Measurements from ENCODE around the gene PER3. TPM values are rescaled to one million over a fixed set of nuclear protein-coding genes. Genes with fewer than 3 reads are reported as not detected.

PER3 gene
- polyA plus RNA-seq, 3 donors from 2014 or later, result 1.7 to 4.7 (median 3.5) TPM

DNA sequence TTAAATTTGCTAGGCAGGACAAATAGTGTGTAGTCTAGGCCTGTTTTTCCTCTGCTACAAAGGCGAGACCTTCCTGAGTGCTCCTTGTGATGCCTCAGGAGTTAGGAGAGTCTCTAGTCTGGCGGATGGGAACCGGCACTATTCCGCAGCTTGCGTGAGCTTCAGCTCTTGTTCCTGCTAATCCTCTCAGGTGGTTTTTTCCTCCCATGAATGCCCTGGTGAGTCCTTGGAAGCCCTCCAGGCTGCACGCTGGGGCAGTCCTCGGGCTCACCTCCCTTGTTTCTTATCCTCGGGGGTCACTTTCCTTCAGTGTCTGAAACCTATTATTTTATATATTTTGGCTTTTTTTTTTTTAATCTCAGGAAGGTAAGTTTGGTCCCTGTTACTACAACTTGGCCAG, 40.6 kb downstream of the PER3 start:
- Mint-ChIP-seq H3K4me1 (peaks cover 8 to 15% of the 10 kb centered on the region in 2 donors), H3K27me3 (ENCODE audit: low read depth in 3 of 3) (peaks cover 0 to 2% (median 0%) of the 10 kb centered on the region in 3 donors), H3K4me3 (no peak overlapping the region), H3K36me3 (peaks cover 14 to 48% (median 40%) of the 10 kb centered on the region in 3 donors), H3K9me3 (no peaks in the 10 kb centered on the region), H3K27ac (no peak overlapping the region)
- DNase-seq, result no peak

DNA sequence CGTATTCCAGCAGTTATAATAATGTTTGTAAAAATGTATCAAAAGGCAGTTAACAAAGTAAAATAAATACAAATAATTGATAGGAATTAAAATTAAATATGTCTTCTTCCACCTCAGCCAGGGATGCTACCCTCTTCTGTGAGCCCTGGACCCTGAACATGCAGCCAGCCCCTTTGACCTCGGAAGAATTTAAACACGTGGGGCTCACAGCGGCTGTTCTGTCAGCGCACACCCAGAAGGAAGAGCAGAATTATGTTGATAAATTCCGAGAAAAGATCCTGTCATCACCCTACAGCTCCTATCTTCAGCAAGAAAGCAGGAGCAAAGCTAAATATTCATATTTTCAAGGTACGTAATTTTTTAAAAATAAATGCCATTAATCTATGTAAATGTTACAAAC, 42.3 kb downstream of the PER3 start:
- Mint-ChIP-seq H3K36me3 (peaks cover 23 to 31% (median 31%) of the 10 kb centered on the region in 3 donors), H3K4me1 (peaks cover 13 to 18% of the 10 kb centered on the region in 2 donors), H3K27ac (peak overlapping the region in 4 of 6 donors; percentile 64 to 94 (median 88)), H3K27me3 (ENCODE audit: low read depth in 3 of 3) (peaks cover 0 to 2% (median 0%) of the 10 kb centered on the region in 3 donors), H3K4me3 (peak overlapping the region; percentile 83 to 94 (median 90)), H3K9me3 (no peaks in the 10 kb centered on the region)
- no peak for DNase-seq

DNA sequence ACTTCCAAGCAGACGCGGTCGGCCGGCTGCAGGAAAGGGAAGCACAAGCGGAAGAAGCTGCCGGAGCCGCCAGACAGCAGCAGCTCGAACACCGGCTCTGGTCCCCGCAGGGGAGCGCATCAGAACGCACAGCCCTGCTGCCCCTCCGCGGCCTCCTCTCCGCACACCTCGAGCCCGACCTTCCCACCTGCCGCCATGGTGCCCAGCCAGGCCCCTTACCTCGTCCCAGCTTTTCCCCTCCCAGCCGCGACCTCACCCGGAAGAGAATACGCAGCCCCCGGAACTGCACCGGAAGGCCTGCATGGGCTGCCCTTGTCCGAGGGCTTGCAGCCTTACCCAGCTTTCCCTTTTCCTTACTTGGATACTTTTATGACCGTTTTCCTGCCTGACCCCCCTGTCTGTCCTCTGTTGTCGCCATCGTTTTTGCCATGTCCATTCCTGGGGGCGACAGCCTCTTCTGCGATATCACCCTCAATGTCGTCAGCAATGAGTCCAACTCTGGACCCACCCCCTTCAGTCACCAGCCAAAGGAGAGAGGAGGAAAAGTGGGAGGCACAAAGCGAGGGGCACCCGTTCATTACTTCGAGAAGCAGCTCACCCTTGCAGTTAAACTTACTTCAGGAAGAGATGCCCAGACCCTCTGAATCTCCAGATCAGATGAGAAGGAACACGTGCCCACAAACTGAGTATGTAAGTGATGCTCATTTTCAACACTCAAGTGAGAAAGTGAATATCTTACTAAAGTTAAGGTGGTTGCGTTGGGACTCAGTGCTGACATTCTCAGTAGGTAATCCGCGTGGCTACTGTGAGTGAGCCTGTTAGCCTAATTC, 43.2 kb downstream of the PER3 start:
- peaks cover 13 to 18% of the 10 kb centered on the region in 2 donors for H3K4me1 Mint-ChIP-seq
- peaks cover 0 to 2% (median 0%) of the 10 kb centered on the region in 3 donors for H3K27me3 Mint-ChIP-seq (ENCODE audit: low read depth in 3 of 3)
- H3K36me3 Mint-ChIP-seq, result peaks cover 24 to 27% (median 25%) of the 10 kb centered on the region in 3 donors
- DNase-seq, result peak; percentile 31 to 55 (median 32)
- peak overlapping the region; percentile 85 to 95 (median 91) for H3K27ac Mint-ChIP-seq
- H3K9me3 Mint-ChIP-seq, result no peaks in the 10 kb centered on the region
- peak overlapping the region; percentile 83 to 94 (median 90) for H3K4me3 Mint-ChIP-seq

DNA sequence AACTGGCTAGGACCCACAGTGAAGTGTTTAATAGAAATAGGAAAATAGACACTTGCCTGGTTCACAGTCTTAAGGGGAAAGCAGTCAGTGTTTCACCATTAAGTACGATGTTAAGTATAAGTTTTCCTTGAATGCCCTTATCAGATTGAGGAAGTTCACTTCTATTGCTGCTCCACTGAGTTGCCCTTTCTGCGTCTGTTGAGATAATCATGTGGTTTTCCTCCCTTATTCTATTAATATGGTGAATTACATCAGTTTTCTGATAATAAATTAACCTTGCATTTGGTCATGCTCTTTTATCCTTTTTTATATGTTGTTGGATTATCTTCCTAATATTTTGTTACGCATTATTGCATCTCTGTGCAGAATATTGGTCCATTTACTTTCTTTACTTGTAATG, 47.4 kb downstream of the PER3 start:
- H3K9me3 Mint-ChIP-seq, result no peaks in the 10 kb centered on the region

DNA sequence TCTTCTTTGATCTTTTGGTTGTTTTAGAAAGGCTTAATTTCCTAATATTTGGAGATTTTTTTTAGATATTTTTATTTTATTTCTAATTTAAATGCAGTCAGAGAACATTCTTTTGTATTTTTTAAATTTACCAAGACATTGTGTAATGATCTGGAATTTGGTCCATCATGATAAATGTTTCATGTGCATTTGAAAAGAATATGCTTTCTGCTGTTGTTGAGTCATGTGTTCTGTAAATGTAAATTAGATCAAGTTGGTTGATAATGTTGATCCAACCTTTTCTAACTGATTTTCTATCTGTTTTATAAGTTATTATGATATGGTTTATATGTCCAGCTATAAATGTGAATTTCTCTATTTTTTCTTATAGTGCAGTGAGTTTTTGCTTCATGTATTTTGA, 48.9 kb downstream of the PER3 start:
- no peaks in the 10 kb centered on the region for H3K9me3 Mint-ChIP-seq
- DNase-seq, result no peak
- H3K27me3 Mint-ChIP-seq (ENCODE audit: low read depth in 3 of 3), result peaks cover 0 to 2% (median 0%) of the 10 kb centered on the region in 3 donors
- H3K4me1 Mint-ChIP-seq, result peaks cover 8 to 13% of the 10 kb centered on the region in 2 donors
- H3K27ac Mint-ChIP-seq, result no peak overlapping the region
- no peak overlapping the region for H3K4me3 Mint-ChIP-seq
- peaks cover 24 to 35% (median 32%) of the 10 kb centered on the region in 3 donors for H3K36me3 Mint-ChIP-seq

More for the DNA sequence above, 47.4 kb downstream of the PER3 start:
- H3K36me3 Mint-ChIP-seq, result peaks cover 17 to 34% (median 31%) of the 10 kb centered on the region in 3 donors
- H3K27me3 Mint-ChIP-seq (ENCODE audit: low read depth in 3 of 3), result peaks cover 0 to 2% (median 0%) of the 10 kb centered on the region in 3 donors
- no peak for DNase-seq
- H3K4me3 Mint-ChIP-seq, result no peak overlapping the region
- peak overlapping the region in 1 of 6 donors; percentile 5 for H3K27ac Mint-ChIP-seq
- H3K4me1 Mint-ChIP-seq, result peaks cover 13 to 16% of the 10 kb centered on the region in 2 donors

DNA sequence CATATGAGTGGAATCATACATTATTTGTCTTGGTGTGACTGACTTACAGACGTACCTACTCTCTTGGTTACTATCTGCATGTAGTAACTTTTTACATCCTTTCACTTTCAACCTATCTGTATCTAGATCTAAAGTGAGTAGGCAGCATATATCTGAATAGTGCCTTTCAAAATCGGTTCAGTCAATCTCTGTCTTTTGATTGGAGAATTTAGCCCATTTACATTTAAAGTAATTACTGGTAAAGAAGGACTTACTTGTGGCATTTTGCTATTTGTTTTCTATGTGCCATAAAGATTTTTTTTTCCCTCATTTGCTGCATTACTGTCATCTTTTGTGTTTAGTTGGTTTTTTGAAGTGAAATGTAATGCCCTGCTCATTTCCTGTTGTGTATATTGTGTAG, 54.6 kb downstream of the PER3 start:
- H3K4me1 Mint-ChIP-seq, result peaks cover 27 to 30% of the 10 kb centered on the region in 2 donors
- peaks cover 41 to 46% (median 44%) of the 10 kb centered on the region in 3 donors for H3K36me3 Mint-ChIP-seq
- H3K9me3 Mint-ChIP-seq, result peaks cover 3 to 9% (median 5%) of the 10 kb centered on the region in 6 donors
- no peak overlapping the region for H3K4me3 Mint-ChIP-seq
- peaks cover 0 to 2% (median 2%) of the 10 kb centered on the region in 3 donors for H3K27me3 Mint-ChIP-seq (ENCODE audit: low read depth in 3 of 3)
- no peak overlapping the region for H3K27ac Mint-ChIP-seq
- no peak for DNase-seq

DNA sequence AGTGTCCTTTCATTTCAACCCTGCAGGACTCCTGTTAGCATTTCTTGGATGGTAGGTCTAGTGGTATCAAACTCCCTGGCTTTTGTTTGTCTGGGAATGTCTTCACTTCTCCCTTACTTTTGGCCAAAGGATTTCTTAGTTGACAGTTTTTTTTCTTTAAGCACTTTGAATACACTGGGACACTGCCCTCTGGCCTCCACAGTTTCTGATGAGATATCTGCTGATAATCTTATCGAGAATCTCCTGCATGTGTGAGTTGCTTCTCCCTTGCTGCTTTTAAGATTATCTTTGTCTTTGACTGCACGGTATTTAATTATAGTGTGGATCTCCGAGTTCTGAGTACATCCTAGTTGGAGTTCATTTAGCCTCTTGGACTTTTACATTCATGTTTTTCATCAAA, 55.4 kb downstream of the PER3 start:
- Mint-ChIP-seq H3K27me3 (ENCODE audit: low read depth in 3 of 3) (peaks cover 0 to 2% (median 2%) of the 10 kb centered on the region in 3 donors), H3K9me3 (peaks cover 3 to 9% (median 5%) of the 10 kb centered on the region in 6 donors), H3K36me3 (peaks cover 44 to 49% (median 44%) of the 10 kb centered on the region in 3 donors), H3K4me1 (peaks cover 27 to 38% of the 10 kb centered on the region in 2 donors), H3K4me3 (no peak overlapping the region), H3K27ac (no peak overlapping the region)
- DNase-seq, result no peak

DNA sequence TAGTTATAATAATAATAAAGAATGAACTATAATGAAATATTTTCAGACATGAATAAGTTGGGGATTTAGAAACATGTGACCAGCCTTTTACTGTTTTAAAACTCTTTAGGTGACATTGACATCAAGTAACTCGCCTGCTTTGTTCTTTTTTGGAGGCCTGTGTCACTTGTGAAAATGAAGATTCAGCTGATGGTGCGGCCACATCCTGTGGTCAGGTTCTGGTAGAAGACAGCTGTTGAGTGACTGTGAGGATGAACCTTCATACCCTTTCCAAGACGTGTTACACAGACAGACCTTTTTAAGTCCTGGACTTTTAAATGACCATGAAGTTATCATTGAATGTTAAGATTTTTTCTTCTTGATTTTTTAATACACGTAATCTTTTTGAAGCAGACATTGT, 58.4 kb downstream of the PER3 start:
- H3K4me1 Mint-ChIP-seq, result peaks cover 27 to 38% of the 10 kb centered on the region in 2 donors
- H3K9me3 Mint-ChIP-seq, result peaks cover 3 to 9% (median 5%) of the 10 kb centered on the region in 6 donors
- H3K27me3 Mint-ChIP-seq (ENCODE audit: low read depth in 3 of 3), result peaks cover 0 to 3% (median 0%) of the 10 kb centered on the region in 3 donors
- peak; percentile 59 to 66 (median 60) for DNase-seq
- peak overlapping the region; percentile 60 to 88 (median 79) for H3K27ac Mint-ChIP-seq
- H3K4me3 Mint-ChIP-seq, result peak overlapping the region; percentile 56 to 68 (median 65)
- H3K36me3 Mint-ChIP-seq, result peaks cover 29 to 30% (median 29%) of the 10 kb centered on the region in 3 donors

DNA sequence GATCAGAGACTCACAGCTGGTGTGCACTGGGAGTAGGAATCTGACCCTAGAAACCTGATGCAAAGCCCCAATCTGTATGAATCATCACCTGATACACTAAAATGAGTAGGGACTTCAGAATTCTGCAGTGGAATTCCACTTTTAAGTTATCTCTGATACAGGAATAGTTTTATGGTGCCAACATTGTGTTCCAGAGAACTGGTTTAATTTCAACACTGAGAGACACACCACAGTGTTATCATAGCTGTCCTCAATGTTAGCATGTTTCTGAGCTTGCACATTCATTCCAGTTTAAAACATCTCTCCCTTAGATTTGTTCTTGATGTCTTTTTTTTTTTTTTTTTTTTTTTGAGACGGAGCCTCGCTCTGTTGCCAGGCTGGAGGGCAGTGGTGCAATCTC, 61.7 kb downstream of the PER3 start:
- Mint-ChIP-seq H3K27me3 (ENCODE audit: low read depth in 3 of 3) (peaks cover 0 to 2% (median 2%) of the 10 kb centered on the region in 3 donors), H3K4me3 (no peak overlapping the region), H3K4me1 (peaks cover 26 to 37% of the 10 kb centered on the region in 2 donors), H3K9me3 (peaks cover 0 to under 1% (median 0%) of the 10 kb centered on the region in 6 donors), H3K36me3 (peaks cover 6% of the 10 kb centered on the region in 3 donors), H3K27ac (no peak overlapping the region)
- DNase-seq, result no peak

DNA sequence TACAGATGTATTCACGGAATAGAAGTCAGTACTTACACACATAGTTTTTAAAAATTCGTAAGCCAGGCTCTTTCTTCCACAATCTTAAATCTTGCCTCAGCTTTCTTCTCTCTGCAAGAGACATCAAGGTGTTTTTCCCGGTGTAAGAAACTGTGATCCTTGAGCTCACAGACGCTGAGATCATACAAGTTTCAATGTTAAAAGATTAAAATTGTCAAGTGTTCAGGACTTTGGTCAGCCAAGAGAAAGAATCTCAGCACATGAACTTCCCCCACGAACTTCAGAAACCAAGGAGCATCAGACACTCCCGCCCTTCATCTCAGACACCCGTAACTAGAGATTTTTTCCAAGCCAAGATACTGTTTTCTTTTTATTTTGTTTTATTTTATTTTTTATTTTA, 62.6 kb downstream of the PER3 start:
- peaks cover 0 to 6% (median 2%) of the 10 kb centered on the region in 3 donors for H3K27me3 Mint-ChIP-seq (ENCODE audit: low read depth in 3 of 3)
- H3K4me3 Mint-ChIP-seq, result no peak overlapping the region
- DNase-seq, result no peak
- H3K27ac Mint-ChIP-seq, result peak overlapping the region in 1 of 6 donors; percentile 16
- H3K9me3 Mint-ChIP-seq, result no peaks in the 10 kb centered on the region
- H3K4me1 Mint-ChIP-seq, result peaks cover 19 to 34% of the 10 kb centered on the region in 2 donors
- H3K36me3 Mint-ChIP-seq, result peaks cover 6 to 8% (median 6%) of the 10 kb centered on the region in 3 donors

DNA sequence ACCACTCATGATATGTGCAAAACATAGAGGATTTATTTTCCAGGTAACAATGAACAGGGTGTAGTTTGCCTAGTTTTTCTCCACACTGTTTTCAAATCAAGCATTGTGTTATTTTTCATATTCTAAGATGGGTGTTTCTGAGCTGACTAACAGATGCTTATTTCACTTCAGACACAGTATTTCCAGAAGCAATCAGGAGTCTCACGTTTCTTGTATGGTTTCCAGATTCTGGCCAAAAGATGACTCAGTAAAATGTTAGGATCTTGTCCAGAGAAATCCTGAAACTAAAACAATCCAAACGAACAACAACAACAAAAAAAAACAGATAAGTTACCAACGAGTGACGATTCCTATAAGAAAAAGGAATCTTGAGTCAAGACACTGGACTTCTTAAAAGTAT, 63.5 kb downstream of the PER3 start:
- Mint-ChIP-seq H3K27me3 (ENCODE audit: low read depth in 3 of 3) (peaks cover 0 to 6% (median 2%) of the 10 kb centered on the region in 3 donors), H3K9me3 (no peaks in the 10 kb centered on the region), H3K36me3 (peaks cover 6 to 8% (median 6%) of the 10 kb centered on the region in 3 donors), H3K4me1 (peaks cover 11 to 25% of the 10 kb centered on the region in 2 donors), H3K27ac (no peak overlapping the region), H3K4me3 (no peak overlapping the region)
- DNase-seq, result no peak

DNA sequence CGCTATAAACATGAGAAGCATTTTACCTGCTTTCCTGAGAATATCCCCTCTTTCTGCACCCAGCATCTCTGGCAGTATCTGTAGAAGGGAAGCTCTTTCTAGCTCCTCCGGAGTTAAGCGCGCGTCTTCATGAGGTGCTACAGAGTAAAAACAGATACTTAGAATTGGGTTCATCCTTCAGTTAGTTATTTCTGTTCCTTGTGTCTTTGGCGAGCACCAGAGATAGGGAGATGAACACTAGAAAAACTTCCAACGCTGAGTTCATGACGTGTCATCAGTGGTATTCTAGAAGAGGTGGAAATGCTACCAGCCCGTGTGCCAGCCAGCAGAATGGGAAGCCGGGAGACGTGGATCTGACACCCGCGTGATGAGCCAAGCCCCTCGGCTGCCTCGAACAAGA, 66.7 kb downstream of the PER3 start:
- Mint-ChIP-seq H3K36me3 (peaks cover 4 to 6% (median 4%) of the 10 kb centered on the region in 3 donors), H3K27ac (no peak overlapping the region), H3K4me3 (no peak overlapping the region), H3K27me3 (ENCODE audit: low read depth in 3 of 3) (peaks cover 0 to 6% (median 2%) of the 10 kb centered on the region in 3 donors), H3K9me3 (no peaks in the 10 kb centered on the region), H3K4me1 (peaks cover 3 to 6% of the 10 kb centered on the region in 2 donors)
- DNase-seq, result no peak

DNA sequence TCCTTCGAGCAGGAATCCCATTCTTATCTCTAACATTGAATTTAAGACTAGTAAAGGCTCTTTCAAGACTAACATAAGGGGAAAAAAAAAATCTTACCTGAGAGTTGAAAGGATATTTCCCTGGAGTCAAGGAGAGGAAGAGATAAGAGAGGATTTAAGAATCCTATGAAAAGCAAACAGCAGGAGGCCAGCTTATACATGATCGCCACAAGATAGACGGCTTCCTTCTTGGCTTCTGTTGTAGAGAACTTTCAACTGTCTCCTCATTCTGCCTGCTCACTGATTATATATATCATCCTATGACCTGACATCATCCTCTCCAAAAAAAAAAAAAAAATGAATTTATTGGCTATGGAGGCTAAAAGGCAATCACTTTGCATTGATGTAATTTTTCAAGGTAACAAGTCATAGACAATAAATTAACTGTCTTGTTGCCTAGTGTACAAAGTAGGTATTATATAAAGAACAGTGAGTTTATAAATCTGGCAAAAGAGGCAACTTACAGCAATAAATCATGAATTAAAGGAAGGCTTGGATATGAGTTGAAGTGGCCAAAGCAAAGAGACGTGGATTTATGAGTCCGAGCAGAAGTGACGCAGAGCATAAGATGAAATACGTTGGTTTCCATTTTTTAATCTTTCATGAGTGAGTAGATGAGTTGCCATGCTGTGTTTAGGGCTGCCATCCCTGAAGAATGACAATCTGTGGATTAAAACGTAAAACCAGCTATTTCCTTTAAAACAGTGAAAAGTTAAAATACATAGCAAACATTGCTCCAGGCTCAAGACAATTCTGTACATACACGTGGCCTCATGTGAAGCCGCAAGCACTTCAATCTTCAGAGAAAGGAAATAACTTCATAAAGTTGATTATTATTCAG, 69.0 kb downstream of the PER3 start, which contains the start of gene UTS2:
Gene UTS2, minus strand, starts transcription at position 262 of the 880 bp plus-strand sequence. Its CDS starts 62 bp downstream, at position 200.
- no peak for DNase-seq
- Mint-ChIP-seq H3K4me1 (peaks cover 9 to 10% of the 10 kb centered on the region in 2 donors), H3K27ac (peak within 1 kb of the TSS in 1 of 6 donors; percentile 41), H3K4me3 (no peak within 1 kb of the TSS), H3K36me3 (peaks cover 0 to 4% (median 4%) of the 10 kb centered on the region in 3 donors), H3K9me3 (no peaks in the 10 kb centered on the region), H3K27me3 (ENCODE audit: low read depth in 3 of 3) (peaks cover 0 to 6% (median 0%) of the 10 kb centered on the region in 3 donors)

Data from immature natural killer cell (primary cell).